Measurements from ENCODE around the gene SWAP70.

SWAP70 gene

DNA sequence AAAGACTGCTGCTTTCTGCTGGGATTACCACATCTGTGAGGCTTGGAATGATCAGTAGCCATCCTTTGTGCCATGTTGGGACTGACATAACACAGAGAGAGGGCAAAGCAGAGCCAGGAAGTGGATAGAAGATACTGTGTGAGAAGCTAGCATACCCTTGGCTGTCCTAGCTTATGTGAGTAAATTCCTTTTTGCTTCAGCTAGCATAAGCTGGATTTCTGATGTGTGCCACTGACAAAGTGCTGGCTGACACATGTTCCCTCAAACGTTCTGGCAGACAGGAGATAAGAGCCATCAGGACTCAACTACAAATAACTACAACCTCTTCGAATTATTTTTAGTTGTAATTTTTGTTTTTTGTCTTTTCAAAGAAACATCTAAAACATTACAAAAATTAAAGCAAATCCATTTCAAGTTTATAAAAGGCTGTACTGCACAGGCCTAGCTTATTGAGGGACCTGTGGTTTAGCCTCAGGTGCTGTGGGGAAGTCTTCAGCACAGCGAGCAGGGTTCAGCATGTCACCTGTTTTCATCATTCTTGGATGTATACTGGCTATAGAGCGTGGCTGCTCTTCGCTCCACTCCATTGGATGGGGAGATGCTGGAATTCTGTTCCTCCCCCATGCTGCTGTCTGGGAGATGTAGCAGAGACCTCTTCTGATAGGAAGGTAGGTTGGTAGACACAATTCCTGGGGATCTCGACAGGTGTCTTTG, 120.9 kb downstream of the SWAP70 start:
- Histone ChIP-seq H3K9me3 (replicated peaks; ENCODE audit: low read length) (no peaks in the 10 kb centered on the region), H3K4me2 (ENCODE audit: low read length) (no peak overlapping the region), H3K4me1 (ENCODE audit: control insufficient read depth, insufficient read depth, low read length) (peaks cover 23% of the 10 kb centered on the region), H3K9ac (ENCODE audit: low read depth, low read length) (no peak overlapping the region), H3K36me3 (ENCODE audit: insufficient read depth, low read length) (peaks cover 50% of the 10 kb centered on the region), H3K4me3 (ENCODE audit: low read length) (no peak overlapping the region), H3K27me3 (ENCODE audit: control insufficient read depth, insufficient read depth, low read length) (no peaks in the 10 kb centered on the region)

DNA sequence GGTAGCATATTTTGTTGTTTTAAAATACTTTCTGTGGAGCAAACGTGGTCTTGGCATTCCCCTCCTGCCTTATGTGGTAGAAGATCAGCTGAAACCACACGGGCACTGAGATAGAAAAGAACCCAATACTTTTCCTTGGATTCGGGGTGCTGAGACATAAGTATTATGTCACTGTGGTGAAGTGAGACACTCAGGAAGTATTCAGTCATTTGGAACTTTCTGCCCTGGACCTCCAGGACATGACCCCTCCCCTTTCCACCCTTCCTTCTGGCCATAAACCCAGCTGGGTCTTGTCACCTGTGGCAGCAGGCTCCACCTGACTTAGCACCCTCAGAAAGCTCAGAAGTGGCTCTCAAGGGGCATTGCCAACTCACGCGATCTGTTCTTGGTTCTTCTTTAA, 123.4 kb downstream of the SWAP70 start:
- no peaks in the 10 kb centered on the region for H3K9me3 ChIP-seq (replicated peaks; ENCODE audit: low read length)
- H3K27me3 ChIP-seq (ENCODE audit: control insufficient read depth, insufficient read depth, low read length), result no peaks in the 10 kb centered on the region
- H3K4me1 ChIP-seq (ENCODE audit: control insufficient read depth, insufficient read depth, low read length), result peaks cover 23% of the 10 kb centered on the region
- peaks cover 36% of the 10 kb centered on the region for H3K36me3 ChIP-seq (ENCODE audit: insufficient read depth, low read length)
- H3K4me2 ChIP-seq (ENCODE audit: low read length), result peak overlapping the region; percentile 6
- H3K4me3 ChIP-seq (ENCODE audit: low read length), result no peak overlapping the region
- peak overlapping the region; percentile 60 for H3K9ac ChIP-seq (ENCODE audit: low read depth, low read length)

DNA sequence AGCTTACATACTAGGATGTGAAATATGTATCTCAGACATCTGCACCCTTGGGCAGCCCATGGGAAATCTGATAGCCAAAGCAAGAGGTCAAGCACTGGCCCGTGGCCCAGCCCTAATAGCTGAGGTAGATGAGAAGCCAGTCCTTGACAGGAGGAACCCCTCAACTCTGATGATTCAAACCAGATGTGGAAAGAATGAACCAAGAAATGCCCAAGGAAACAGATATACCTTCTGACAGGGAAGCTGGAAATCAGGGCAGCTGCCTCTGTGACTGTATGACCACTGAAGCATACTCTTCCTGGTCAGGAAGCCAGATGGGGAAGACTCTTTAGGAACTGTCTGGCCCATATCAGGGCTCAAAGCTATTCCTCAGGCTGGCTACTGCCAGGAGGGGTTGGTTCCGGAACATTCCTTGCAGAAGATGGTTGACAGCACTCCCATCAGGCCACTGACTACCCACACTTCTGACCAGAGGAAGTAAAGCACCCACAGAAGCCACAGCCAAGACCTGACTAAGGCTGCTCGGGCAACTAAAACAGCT, 124.2 kb downstream of the SWAP70 start:
- Histone ChIP-seq H3K9me3 (replicated peaks; ENCODE audit: low read length) (no peaks in the 10 kb centered on the region), H3K4me3 (ENCODE audit: low read length) (no peak overlapping the region), H3K27me3 (ENCODE audit: control insufficient read depth, insufficient read depth, low read length) (no peaks in the 10 kb centered on the region), H3K4me2 (ENCODE audit: low read length) (peak overlapping the region; percentile 6), H3K9ac (ENCODE audit: low read depth, low read length) (peak overlapping the region; percentile 60), H3K36me3 (ENCODE audit: insufficient read depth, low read length) (peaks cover 36% of the 10 kb centered on the region), H3K4me1 (ENCODE audit: control insufficient read depth, insufficient read depth, low read length) (peaks cover 23% of the 10 kb centered on the region)

DNA sequence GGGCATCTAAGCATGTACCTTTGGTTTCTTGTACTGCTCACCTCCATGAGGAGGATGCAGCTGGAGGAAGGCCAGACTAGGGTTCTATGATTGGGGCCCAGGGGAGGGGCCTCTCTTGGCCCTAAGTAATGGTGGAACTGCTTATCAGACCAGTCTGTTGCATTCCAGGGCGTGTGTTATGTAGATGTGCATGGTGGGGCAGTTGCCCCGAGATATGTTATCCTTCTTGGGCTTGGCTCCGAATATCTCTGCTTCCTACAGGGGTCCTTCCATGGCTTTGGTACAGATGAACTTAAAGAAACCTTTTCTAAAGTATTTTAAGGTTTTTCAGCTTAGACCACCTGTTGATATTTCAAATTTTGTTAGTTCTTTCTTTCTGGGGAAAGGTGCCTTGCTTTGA, 126.0 kb downstream of the SWAP70 start:
- Histone ChIP-seq H3K27me3 (ENCODE audit: control insufficient read depth, insufficient read depth, low read length) (no peaks in the 10 kb centered on the region), H3K9ac (ENCODE audit: low read depth, low read length) (no peak overlapping the region), H3K9me3 (replicated peaks; ENCODE audit: low read length) (no peaks in the 10 kb centered on the region), H3K4me2 (ENCODE audit: low read length) (no peak overlapping the region), H3K36me3 (ENCODE audit: insufficient read depth, low read length) (peaks cover 21% of the 10 kb centered on the region), H3K4me1 (ENCODE audit: control insufficient read depth, insufficient read depth, low read length) (peaks cover 23% of the 10 kb centered on the region), H3K4me3 (ENCODE audit: low read length) (no peak overlapping the region)

DNA sequence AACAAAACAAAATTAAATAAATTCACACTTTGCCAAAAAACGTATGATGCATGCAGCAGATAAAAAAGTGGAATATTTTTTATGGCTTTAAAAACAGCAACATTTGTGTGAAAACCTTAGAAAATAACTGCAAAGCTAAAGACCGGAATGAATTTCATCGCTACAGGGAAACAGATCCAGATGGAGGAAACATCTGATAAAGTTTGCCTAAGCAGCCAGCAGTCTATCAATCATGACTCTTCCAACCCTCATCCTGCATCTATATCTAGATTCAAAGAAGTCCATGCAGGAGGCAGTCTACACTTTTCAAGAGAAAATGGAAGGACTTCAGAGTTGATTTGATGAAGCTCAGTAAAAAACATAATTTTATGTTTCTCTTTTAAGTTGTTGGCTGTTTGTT, 126.8 kb downstream of the SWAP70 start:
- peaks cover 23% of the 10 kb centered on the region for H3K4me1 ChIP-seq (ENCODE audit: control insufficient read depth, insufficient read depth, low read length)
- H3K27me3 ChIP-seq (ENCODE audit: control insufficient read depth, insufficient read depth, low read length), result no peaks in the 10 kb centered on the region
- H3K9ac ChIP-seq (ENCODE audit: low read depth, low read length), result no peak overlapping the region
- peaks cover 17% of the 10 kb centered on the region for H3K36me3 ChIP-seq (ENCODE audit: insufficient read depth, low read length)
- H3K4me3 ChIP-seq (ENCODE audit: low read length), result no peak overlapping the region
- no peak overlapping the region for H3K4me2 ChIP-seq (ENCODE audit: low read length)
- no peaks in the 10 kb centered on the region for H3K9me3 ChIP-seq (replicated peaks; ENCODE audit: low read length)

DNA sequence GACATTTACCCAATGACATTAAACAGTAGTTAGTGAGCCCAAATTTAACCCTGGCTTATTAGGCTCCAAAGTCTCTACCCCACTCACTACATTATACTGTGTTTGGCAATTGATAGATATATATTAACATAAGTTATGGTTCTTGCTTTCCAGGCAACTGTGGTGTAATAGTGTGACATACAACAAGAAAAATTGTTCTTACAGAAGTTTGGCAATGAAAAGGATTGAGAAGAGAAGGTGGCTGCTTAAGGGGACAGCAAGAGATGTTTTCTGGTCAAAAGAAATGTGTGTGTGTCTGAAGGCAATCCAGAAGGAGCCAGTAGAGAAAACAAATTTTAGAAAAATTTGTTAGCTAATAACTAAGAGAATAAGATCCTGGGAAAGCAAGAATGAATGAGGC, 132.4 kb downstream of the SWAP70 start:
- Histone ChIP-seq H3K4me1 (ENCODE audit: control insufficient read depth, insufficient read depth, low read length) (peaks cover 19% of the 10 kb centered on the region), H3K9me3 (replicated peaks; ENCODE audit: low read length) (no peaks in the 10 kb centered on the region), H3K36me3 (ENCODE audit: insufficient read depth, low read length) (no peaks in the 10 kb centered on the region), H3K9ac (ENCODE audit: low read depth, low read length) (no peak overlapping the region), H3K4me2 (ENCODE audit: low read length) (no peak overlapping the region), H3K27me3 (ENCODE audit: control insufficient read depth, insufficient read depth, low read length) (no peaks in the 10 kb centered on the region), H3K4me3 (ENCODE audit: low read length) (no peak overlapping the region)

DNA sequence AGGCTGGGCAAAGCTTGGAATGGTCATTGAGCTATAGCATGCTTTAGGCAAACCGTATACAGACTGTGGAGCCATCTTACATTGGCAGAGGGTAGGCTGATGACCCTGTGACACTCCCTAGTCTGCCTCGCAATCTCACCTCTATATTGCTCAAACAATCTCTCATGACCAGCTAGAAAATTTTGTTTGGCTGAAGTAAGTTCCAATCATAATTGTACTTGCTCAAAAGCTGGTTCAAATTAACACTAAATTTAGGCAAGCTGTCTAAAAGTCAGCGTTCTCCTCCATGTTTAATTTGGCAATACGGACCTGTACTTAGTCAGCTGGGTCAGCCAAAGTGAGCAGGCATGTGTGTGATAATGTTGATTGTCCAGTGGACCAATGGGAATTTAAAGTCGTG, 133.0 kb downstream of the SWAP70 start:
- H3K4me2 ChIP-seq (ENCODE audit: low read length), result no peak overlapping the region
- no peaks in the 10 kb centered on the region for H3K9me3 ChIP-seq (replicated peaks; ENCODE audit: low read length)
- no peak overlapping the region for H3K4me3 ChIP-seq (ENCODE audit: low read length)
- H3K4me1 ChIP-seq (ENCODE audit: control insufficient read depth, insufficient read depth, low read length), result peaks cover 25% of the 10 kb centered on the region
- H3K36me3 ChIP-seq (ENCODE audit: insufficient read depth, low read length), result no peaks in the 10 kb centered on the region
- no peak overlapping the region for H3K9ac ChIP-seq (ENCODE audit: low read depth, low read length)
- H3K27me3 ChIP-seq (ENCODE audit: control insufficient read depth, insufficient read depth, low read length), result no peaks in the 10 kb centered on the region

- Histone ChIP-seq H3K4me1 (ENCODE audit: control insufficient read depth, insufficient read depth, low read length) (peaks cover 29% of the 10 kb centered on the region), H3K4me3 (ENCODE audit: low read length) (no peak overlapping the region), H3K9ac (ENCODE audit: low read depth, low read length) (no peak overlapping the region), H3K36me3 (ENCODE audit: insufficient read depth, low read length) (no peaks in the 10 kb centered on the region), H3K9me3 (replicated peaks; ENCODE audit: low read length) (no peaks in the 10 kb centered on the region), H3K4me2 (ENCODE audit: low read length) (no peak overlapping the region), H3K27me3 (ENCODE audit: control insufficient read depth, insufficient read depth, low read length) (no peaks in the 10 kb centered on the region)
Observed at GRCh38 chr11:9797300-9797699, 133.4 kb downstream of the SWAP70 start.

GRCh38 chr11:9799886-9800285, 136.0 kb downstream of the SWAP70 start:
- H3K4me1 ChIP-seq (ENCODE audit: control insufficient read depth, insufficient read depth, low read length), result peaks cover 54% of the 10 kb centered on the region
- H3K27me3 ChIP-seq (ENCODE audit: control insufficient read depth, insufficient read depth, low read length), result no peaks in the 10 kb centered on the region
- no peaks in the 10 kb centered on the region for H3K9me3 ChIP-seq (replicated peaks; ENCODE audit: low read length)
- H3K9ac ChIP-seq (ENCODE audit: low read depth, low read length), result no peak overlapping the region
- H3K36me3 ChIP-seq (ENCODE audit: insufficient read depth, low read length), result no peaks in the 10 kb centered on the region
- peak overlapping the region; percentile 1 for H3K4me2 ChIP-seq (ENCODE audit: low read length)
- H3K4me3 ChIP-seq (ENCODE audit: low read length), result peak overlapping the region; percentile 5

DNA sequence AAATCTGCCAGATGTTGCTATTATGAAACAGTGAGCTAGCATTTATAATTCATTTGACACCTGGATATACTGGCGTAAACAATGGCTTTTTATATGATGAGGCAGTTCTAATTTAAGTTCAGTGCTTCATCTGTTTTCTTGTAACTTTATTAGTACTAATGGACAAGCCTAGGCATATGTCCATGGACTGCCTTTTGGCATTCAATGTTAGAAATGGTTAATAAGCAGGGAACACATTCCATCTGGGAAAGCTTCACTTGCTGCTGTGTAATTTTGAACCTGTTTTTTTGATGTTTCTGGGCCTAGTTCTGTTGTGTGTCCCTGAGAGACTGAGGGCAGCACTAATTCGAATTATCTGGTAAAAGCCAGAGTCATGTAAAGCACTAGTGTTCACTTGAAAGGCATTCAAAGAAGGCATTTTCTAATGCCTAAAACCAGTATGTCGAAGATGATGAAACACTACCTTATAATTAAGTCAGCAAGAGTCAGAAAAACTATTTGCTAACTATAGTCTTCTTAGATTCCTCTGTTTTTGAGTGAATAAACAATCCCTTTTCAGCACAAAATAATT, 138.5 kb downstream of the SWAP70 start:
- Histone ChIP-seq H3K4me3 (ENCODE audit: low read length) (no peak overlapping the region), H3K4me1 (ENCODE audit: control insufficient read depth, insufficient read depth, low read length) (peaks cover 54% of the 10 kb centered on the region), H3K27me3 (ENCODE audit: control insufficient read depth, insufficient read depth, low read length) (no peaks in the 10 kb centered on the region), H3K36me3 (ENCODE audit: insufficient read depth, low read length) (peaks cover 12% of the 10 kb centered on the region), H3K4me2 (ENCODE audit: low read length) (no peak overlapping the region), H3K9me3 (replicated peaks; ENCODE audit: low read length) (no peaks in the 10 kb centered on the region), H3K9ac (ENCODE audit: low read depth, low read length) (peak overlapping the region; percentile 42)
